ENCODE measurements around the gene SNX21.
"Not testable (repeated sequence)": the region's sequence is repeated elsewhere in the genome, so short reads cannot be mapped to it uniquely, and the experiment has no call there.

Gene SNX21

DNA sequence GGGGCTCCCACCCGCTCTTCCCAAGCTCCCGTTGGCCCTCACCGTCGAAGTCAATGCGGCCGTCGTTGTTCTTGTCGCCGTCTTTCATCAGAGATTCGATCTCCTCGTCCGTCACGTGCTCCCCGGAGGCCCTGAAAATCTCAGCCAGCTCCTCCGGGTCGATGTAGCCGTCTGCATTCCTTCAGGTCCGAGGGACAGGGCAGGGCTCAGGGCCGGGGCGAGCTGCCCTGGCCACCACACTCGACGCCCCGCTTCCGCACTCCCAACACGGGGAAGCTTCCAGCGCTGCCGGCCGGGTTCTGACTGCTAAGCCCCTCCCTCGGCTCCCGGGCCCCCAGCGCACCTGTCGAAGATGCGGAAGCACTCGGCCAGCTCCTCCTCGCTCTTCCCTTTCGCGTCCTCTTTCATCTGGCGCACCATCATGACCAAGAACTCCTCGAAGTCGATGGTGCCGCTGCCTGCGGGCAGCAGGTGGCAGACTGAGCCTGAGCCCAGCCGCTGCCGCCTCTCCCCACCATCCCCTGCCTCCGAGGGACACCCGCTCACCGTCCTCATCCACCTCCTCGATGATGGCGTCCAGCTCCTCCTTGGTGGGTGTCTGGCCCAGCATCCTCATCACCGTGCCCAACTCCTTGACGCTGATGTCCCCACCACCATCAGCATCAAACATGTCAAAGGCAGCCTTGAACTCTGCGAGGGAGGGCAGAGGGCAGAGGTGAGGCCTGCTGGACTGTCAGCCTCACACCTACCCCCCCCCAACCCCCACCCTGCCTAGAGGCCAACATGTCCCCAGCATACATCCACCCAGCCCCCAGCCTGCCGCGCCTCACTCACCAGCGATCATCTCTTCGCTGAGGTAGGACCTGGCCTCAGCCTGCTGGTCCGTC lies 9.4 kb upstream of the SNX21 start:
- DNase-seq: peak; percentile 48 to 59

DNA sequence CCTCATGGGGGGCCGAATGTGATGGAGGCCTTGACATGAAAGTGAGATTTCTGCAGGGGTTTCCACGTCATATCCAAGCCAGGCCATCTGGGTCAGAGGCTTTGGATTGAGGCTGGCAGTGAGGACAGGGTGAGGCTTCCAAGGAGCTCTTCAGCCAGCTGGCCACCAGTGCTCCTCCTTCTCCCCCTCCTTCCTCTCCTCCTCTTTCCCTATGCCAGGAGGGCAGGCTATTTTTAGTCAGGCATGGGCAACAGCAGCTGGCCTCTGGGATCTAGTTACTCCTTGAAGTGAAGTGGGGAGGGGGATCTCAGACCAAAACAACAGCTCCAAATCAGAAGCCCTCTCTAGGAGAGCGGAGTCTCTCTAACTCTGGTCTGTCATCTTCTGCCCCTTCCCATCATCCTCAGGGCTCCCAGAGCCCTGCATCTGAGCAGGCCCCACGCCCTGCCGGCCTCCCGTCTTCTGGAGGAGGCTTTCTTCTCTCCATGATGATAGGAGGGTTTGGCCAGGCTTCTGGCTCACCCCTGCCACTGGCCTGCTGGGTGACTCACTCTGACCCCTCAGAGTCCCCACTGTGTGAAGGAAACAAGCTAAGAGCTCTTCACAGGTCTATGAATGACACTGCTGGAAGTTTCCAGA lies 7.1 kb upstream of the SNX21 start:
- no peak for DNase-seq

DNA sequence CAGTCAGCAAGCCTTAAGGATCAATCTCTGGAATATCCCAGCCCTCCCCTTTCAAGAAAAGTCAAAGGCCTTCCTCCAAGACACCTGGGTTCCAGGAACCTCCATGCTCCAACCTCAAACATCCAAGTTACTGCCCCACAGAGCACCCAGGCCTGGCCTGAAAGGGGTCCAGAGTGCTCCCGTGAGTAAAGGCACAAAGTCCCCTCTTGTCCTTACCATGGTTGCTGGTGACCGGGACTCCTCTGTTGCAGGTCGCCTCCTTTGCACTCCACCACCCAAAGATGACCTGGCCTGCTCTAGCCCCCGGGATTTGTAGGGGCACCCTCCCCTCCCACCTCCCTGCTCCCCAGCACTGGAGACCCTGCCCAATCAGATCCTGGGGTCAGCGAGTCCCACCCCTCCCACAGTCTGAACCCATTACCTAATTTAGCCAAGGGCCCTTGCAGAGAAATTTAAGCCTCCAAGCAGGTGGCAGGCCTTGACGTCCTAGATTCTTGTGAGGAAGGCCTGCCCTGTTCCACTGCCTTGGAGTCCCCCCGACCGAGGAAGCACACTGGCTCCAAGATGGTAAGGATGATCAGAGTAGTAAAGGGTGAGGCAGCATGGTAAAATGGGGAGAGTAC lies 6.5 kb upstream of the SNX21 start, which contains the start of gene TNNC2:
TSS of gene TNNC2 (minus strand) at position 283 of the 623 bp plus-strand sequence. CDS start at position 219, 64 bp downstream.
- no peak for DNase-seq

DNA sequence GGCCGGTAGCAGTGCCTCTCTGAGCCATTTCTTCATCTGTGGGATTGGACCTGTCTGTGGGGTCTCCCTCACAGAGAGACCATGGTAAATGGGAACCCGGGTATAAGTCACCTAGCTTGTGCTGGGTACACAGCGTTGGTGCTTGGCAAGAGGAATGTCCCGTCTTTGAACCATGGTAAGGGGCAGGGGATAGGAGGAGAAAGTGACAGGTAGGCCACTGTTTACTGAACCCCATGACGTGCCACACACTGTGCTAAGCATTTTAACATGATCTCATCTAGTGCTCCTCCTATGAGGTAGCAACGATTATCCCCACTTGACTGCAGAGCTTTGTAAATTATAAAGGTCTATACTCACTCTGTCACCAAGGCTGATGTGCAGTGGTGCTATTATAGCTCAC lies 5.9 kb upstream of the SNX21 start:
- DNase-seq: no peak

DNA sequence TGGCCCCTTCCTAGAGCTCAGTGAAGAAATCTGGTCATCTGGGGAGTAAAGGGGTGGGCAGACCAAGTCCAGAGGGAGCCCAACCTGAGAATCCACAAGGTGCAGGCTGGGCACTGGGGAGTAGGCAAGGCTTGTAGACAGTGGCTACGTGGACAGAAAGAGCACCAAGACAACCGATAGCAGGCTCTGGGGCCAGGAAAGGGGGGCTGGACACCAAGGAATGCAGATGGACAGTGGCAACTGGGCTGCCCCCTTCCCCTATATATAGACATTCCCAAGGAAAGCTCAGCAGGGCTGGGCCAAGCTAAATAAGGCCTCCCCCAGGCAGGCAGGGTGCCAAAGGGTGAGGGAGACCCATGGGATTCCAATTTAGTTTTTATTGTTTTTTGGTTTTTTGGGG lies 5.0 kb upstream of the SNX21 start:
- no peak for DNase-seq

DNA sequence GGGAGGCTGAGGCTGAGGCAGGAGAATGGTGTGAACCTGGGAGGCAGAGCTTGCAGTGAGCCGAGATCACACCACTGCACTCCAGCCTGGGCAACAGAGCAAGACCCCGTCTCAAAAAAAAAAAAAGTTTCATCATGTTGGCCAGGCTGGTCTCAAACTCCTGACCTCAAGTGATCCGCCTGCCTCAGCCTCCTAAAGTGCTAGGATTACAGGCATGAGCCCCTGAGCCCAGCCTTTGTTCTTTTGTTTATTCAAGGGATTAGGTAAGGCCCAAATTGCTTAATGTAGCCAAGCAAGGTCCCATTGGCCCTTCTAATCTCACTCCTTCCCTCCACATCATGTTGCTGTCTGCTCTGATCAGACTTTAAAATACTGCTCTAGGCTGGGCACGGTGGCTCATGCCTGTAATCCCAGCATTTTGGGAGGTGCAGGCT lies 3.9 kb upstream of the SNX21 start:
- not testable (repeated sequence) for DNase-seq

DNA sequence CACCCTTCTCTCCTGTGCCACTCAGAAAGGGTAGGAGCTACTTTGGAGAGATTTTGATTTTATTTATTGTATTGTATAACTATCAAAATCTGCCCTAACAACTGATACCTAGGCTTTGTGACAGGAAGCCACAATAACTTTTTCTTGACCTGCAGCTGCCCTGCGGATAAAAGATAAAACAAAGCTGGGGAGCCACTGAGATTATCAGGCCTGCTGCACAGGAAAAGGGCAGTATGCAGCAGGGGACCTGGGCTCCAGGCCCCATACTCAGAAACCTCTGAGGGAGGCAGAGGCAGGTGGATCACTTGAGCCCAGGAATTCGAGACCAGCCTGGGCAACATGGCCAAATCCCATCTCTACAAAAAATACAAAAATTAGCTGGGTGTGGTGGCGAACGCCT lies 980 bp upstream of the SNX21 start:
- DNase-seq: no peak

DNA sequence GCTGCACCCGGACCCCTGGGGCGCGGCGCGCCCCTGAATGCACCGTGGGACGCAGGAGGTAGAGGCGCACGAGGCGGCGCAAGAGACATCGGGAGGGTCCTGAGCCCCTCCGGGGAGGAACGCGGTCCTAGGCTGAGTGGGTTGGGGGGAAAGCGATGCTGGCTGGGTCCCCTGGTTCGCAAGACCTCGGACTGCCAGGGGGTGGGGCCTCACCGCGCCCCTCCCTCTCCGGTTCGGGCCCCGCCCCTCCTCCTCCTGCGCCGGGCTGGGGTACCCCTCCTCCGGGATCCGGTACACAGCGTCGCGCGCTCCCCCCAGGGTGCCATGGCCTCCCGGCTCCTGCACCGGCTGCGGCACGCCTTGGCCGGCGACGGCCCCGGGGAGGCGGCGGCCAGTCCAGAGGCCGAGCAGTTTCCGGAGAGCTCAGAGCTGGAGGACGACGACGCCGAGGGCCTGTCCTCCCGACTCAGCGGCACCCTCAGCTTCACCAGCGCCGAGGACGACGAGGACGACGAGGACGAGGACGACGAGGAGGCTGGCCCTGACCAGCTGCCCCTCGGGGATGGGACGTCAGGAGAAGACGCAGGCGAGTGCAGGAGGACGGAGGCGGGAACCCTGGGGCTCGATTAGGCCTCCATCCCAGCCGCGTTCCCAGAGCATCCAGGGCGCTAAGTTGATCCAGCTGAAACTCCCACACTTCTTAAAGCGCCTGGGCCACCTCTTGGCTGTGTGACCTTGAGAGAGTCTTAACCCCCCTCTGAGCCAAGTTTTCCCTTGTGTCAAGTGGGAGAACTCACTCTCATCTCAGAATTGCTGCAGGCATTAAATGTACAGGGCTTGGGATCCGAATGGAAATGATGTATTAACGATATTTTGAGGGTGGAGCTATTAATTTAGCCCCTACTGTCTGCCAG lies 541 bp downstream of the SNX21 start:
- DNase-seq: peak; percentile 40 to 57

DNA sequence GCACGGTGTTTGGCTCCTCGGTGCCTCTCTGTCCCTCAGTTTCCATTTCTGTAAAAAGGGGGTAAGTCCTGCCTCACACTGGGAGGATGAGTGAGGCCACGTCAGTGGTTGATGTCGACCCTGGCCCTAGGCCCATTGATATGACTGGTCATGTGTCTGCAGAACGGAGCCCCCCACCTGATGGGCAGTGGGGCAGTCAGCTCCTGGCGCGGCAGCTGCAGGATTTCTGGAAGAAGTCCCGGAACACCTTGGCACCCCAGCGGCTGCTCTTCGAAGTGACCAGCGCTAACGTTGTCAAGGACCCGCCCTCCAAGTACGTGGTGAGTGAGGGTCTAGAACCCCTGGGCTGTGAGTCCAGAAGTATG lies 1.2 kb downstream of the SNX21 start:
- DNase-seq: no peak

DNA sequence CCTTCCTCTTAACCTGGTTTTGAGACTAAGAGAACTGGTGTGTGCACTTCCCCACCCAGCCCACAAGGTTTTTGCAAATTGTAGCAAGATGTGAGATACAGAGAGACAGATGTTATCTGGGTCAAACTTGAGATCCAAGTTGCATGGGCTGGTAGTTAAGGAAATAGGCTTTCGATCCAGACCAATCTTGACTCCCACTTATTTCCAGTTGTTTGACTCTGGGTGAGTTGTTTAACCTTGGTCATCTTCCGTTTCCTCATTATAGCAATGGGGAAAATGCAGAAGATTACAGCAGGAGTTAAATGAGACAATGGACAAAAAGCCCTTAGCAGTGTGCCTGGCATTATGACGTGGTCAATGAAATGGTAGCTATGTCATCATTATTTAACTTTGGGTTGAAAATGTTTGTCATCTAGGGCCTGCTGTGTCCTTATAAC lies 1.7 kb downstream of the SNX21 start:
- DNase-seq: no peak

DNA sequence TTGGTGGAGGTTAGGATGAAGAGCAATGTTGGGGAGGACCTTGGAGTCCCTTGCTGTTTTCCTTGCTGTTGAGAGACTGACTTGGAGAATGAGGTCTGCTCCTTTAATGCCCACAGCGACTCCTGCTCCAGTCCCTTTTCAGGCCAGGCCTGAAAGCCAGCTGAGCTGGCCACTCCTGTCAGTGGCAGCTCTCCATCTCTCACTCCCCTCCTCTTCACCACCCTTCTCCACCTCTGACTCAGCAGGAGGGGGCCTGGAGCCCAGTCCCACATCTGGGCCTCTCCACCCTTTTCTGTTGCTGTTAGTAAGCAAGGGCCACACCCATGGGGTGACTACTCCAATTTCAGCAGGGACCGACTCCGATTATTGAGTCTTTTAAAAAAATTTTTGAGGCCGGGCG lies 2.2 kb downstream of the SNX21 start:
- DNase-seq: no peak

DNA sequence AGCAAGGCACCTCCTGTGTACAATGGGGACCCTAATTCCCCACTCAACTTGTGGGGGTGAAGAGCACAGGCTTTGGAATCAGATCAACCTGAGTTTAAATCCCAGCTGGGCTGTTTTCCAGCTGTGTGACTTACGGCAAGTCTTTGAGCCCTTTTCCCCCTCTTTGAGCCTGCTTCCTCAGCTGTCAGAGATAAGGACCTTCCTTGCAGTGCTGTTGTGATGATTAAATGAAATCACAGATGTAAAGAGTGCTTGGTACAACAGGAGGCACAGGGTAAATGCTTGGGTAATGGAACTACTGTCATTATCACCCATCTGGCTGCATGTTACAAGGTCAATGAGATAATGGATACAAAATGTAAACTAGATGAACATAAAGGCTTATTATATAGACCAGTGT lies 3.2 kb downstream of the SNX21 start:
- DNase-seq: no peak

DNA sequence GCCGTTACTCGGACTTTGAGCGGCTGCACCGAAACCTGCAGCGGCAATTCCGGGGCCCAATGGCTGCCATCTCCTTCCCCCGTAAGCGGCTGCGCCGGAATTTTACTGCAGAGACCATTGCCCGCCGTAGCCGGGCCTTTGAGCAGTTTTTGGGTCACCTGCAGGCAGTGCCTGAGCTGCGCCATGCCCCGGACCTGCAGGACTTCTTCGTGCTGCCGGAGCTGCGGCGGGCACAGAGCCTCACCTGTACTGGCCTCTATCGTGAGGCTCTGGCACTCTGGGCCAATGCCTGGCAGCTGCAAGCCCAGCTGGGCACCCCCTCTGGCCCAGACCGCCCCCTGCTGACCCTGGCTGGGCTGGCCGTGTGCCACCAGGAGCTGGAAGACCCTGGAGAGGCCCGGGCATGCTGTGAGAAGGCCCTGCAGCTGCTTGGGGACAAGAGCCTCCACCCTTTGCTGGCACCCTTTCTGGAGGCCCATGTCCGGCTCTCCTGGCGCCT lies 7.2 kb downstream of the SNX21 start:
- no peak for DNase-seq

DNA sequence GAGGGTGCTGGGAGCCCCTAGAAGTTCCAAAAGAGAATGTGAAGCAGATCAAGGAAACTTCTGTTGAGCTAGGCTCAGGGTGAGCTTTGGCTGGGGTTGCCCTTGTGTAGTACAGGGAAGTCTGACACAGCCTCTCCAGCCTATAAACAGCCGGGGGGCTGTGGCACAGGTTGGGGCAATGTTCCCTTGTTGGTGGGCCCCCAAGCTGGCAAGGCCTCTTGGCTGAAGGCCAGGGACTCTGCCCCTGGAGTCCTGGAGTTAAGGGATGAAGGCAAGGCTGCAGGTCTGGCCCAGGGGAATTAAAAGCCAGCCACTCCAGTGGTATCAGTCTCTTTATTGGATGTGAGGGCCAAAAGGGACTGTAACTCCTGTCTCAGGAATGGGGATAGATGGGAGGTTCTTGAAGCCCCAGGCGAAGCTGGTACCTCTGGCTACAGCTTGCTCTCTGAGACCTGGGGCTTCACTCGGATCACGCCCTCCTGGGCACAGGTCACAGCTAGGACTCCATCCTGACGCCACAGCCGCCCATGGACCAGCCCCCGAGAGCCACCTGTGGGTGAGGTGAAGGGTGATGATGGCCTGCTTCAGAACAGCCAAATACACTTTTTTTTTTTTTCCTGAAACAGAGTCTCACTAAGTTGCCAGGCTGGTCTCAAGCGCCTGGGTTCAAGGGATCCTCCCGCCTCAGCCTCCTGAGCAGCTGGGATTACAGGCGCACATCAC lies 8.0 kb downstream of the SNX21 start:
- DNase-seq: no peak

DNA sequence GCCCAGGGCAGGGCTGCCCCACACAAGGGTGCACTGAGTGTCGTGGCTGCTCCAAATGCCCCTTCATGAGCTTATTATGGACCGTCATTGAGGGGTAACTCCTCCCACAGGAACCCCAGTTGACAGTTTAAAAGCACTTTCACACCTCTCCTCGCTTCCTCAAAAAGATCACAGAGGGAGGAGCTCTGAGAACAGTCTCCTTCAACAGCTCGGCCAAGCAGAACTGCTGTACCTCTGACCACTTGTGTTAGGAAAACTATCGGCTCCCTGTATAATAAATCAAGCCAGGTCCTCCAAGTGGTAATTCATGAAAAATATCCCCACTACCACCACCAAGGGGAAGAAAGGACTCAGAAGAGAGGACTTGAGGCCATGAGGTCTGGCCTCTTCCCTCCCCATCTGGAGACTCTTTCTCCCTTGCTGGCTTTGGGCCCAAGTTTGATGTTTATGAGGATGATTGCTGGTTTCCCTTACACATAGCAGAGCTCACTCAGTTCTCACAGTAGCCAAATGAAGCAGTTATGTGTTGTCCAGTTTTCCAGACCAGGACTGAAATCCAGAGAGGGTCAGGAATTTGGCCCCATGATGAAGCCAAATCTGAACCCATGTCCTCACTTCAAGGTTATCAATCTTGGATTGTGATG lies 8.7 kb downstream of the SNX21 start:
- DNase-seq: peak in 1 of 2 donors; percentile 10

DNA sequence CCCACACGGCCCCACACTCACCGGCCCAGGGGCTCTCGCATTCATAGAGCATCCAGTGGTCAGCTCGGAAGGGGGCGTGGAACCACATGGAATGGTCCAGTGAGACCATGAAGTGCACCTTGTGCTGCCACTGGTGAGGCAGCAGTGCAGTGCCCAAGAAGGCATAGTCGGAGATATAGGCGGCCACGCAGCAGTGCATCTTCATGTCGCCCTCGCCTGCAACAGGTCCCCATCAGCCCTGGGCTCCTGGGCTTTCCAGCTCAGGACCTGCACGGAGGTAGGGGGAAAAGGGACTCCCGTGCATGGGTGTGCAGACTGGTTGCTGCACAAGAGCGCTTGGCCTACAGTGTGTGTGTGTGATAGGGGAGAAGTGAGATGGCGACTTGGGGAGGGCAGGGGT lies 9.9 kb downstream of the SNX21 start:
- DNase-seq: no peak

DNA sequence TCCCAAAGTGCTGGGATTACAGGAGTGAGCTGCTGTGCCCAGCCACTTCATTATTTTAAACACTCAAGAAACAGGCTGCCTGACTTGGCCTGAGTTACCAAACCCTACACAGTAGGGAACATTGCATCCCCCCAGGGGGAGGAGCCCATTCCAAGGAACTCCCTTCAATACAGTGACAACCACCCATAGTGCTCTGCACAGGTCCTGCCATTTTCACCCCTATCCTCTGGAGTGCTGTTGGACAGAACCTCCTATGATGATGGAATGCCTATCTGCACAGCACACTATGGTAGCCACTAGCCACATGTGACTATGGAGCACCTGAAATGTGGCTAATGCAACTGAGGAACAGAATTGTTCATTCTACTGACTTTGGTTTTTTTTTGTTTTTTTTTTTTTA lies 11.9 kb downstream of the SNX21 start:
- DNase-seq: no peak

DNA sequence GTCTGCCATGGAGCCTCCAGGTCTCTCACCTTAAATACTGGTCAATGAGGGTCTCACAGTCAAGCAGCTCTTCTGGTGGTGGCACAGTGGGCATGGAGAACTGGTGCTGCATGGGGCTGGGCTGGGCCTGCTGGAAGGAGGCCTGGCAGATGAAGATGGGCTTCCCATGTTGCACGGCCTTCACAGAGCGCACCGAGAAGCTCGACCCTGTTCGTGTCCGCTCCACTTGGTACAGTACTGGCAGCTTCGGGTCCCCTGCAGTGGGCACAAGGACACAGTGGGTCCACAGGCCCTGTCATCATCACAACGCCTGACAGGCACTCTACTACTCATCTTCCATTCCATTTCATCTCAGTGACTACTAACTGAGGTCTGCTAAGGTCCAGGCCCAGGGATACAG lies 14.8 kb downstream of the SNX21 start:
- DNase-seq: no peak

DNA sequence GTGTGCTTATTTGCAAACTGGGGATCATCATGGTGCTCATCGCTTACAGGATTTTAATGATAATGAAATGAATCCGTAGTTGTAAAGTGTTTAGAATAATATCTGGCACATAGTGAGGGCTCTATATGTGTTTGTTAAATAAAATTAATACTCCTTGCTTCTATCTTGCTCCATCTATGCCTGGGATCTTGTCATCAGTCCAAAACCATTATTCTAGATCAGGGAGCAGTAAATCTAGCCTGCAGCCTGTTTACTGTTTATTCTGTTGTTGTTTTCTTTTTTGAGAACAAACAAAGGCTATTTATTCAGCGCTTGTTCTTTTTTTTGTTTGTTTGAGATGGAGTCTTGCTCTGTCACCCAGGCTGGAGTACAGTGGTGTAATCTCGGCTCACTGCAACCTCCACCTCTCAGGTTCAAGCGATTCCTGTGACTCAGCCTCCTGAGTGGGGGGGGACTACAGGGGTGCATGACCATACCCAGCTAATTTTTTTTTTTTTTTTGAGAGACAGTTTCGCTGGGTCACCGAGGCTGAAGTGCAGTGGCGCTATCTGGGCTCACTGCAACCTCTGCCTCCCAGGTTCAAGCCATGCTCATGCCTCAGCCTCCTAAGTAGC lies 15.5 kb downstream of the SNX21 start:
- no peak for DNase-seq

DNA sequence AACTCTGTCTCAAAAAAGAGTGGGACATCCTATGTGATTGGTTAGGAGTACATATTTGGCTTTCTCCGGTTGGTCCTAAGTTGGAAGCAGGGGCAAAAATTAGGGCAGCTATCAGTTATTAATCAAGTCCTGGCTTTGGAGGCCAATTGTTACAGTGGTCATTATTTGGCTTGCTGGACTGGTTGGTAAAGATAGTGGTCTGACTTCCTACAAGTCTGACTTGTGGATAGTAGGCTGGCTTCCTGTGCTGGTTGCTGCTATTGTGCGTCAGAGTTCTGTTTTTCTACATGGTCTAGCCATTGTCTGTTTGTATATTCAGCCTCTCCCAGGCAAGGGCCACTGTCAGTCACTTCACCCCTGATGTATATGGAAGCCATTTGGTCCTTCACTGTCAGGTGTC lies 16.6 kb downstream of the SNX21 start:
- DNase-seq: no peak

DNA sequence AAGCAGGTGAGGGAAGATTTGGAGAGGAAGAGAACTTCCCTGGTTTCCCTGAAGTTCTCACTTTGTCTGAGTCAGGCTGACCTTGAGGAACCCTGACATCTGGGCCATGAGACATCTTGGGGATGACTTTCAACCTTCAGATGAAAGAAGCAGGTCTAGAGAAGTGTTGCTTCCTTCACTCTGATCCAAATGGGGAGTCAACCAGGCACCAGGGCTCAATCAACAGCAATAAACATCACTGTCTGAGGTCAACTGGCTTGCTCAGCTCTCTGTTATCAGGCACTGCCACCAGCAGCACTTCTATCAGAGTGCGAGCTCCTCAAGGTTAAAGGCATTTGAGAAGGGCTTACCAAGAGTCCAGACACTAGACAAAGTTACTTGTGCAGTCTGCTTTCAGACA lies 17.3 kb downstream of the SNX21 start:
- no peak for DNase-seq

Data from CD4-positive, alpha-beta T cell treated with Interferon alpha-2 for 1 hour (primary cell).